RWPE2 (cell line): ENCODE results near the gene NSD1.

Experiments
- ATAC-seq: fragments of 200-7000 bp; cut with Tn5 transposase; 3 replicates; pipeline ENCODE4 v1.9.1; 2021; ENCODE audit warnings: low read depth
- DNase-seq: peaks from one replicate; pipeline ENCODE4 v3.0.0-alpha.2; 2020; ENCODE audit warnings: low spot score
- H3K27ac ChIP-seq: fragments of 450-650 bp; 2 replicates; pipeline ENCODE4 v1.5.1; 2017; ENCODE audit warnings: mild to moderate bottlenecking; ENCODE audit not compliant: poor library complexity, severe bottlenecking
- H3K27me3 ChIP-seq: fragments of 250-450 bp; sonication (Bioruptor Pico); 2 replicates; pipeline ENCODE4 v1.5.1; 2021; ENCODE audit warnings: mild to moderate bottlenecking, moderate library complexity; ENCODE audit not compliant: insufficient read depth, poor library complexity, severe bottlenecking
- H3K36me3 ChIP-seq: fragments of 250-450 bp; sonication (Bioruptor Pico); 2 replicates; pipeline ENCODE4 v1.5.1; 2020; ENCODE audit warnings: low read depth, mild to moderate bottlenecking, moderate library complexity
- H3K4me1 ChIP-seq: fragments of 250-450 bp; sonication (Bioruptor Pico); 2 replicates; pipeline ENCODE4 v1.5.1; 2021; ENCODE audit warnings: mild to moderate bottlenecking, moderate library complexity; ENCODE audit not compliant: insufficient read depth, poor library complexity, severe bottlenecking
- H3K4me3 ChIP-seq: fragments of 250-450 bp; sonication (Bioruptor Pico); 2 replicates; pipeline ENCODE4 v1.5.1; 2021; ENCODE audit warnings: mild to moderate bottlenecking, moderate library complexity; ENCODE audit not compliant: severe bottlenecking
- H3K9me3 ChIP-seq: fragments of 250-450 bp; sonication (Bioruptor Pico); 2 replicates; pipeline ENCODE4 v1.5.1; 2021; ENCODE audit warnings: mild to moderate bottlenecking, moderate library complexity; ENCODE audit not compliant: severe bottlenecking
- CTCF ChIP-seq: fragments of 450-650 bp; IDR thresholded peaks from one replicate; pipeline ENCODE4 v1.5.1; 2017; ENCODE audit warnings: mild to moderate bottlenecking, moderate library complexity; ENCODE audit not compliant: poor library complexity, severe bottlenecking

The NSD1 gene

GRCh38 chr5:177226860-177227259 is 93.3 kb downstream of the NSD1 start:
- H3K27me3 ChIP-seq, result no peaks in the 10 kb centered on the region
- DNase-seq (no peak), ATAC-seq (no peak)
- H3K4me1 ChIP-seq, result no peaks in the 10 kb centered on the region
- peaks cover 53% of the 10 kb centered on the region for H3K36me3 ChIP-seq
- no peak for TF ChIP-seq CTCF
- H3K4me3 ChIP-seq, result no peak overlapping the region
- no peaks in the 10 kb centered on the region for H3K9me3 ChIP-seq
- H3K27ac ChIP-seq, result no peak overlapping the region

- no peaks in the 10 kb centered on the region for H3K27me3 ChIP-seq
- H3K4me3 ChIP-seq, result no peak overlapping the region
- H3K4me1 ChIP-seq, result no peaks in the 10 kb centered on the region
- ATAC-seq, result no peak
- TF ChIP-seq CTCF, result no peak
- DNase-seq, result no peak
- no peak overlapping the region for H3K27ac ChIP-seq
- H3K9me3 ChIP-seq, result no peaks in the 10 kb centered on the region
- peaks cover 51% of the 10 kb centered on the region for H3K36me3 ChIP-seq
Observed at GRCh38 chr5:177228751-177229150, 95.2 kb downstream of the NSD1 start.

- Histone ChIP-seq H3K36me3 (peaks cover 50% of the 10 kb centered on the region), H3K27ac (no peak overlapping the region), H3K4me3 (no peak overlapping the region), H3K27me3 (no peaks in the 10 kb centered on the region), H3K9me3 (no peaks in the 10 kb centered on the region), H3K4me1 (no peaks in the 10 kb centered on the region)
- DNase-seq, result no peak
- no peak for ATAC-seq
- no peak for TF ChIP-seq CTCF
Observed at GRCh38 chr5:177230660-177231059, 97.1 kb downstream of the NSD1 start.

- no peaks in the 10 kb centered on the region for H3K27me3 ChIP-seq
- H3K4me1 ChIP-seq, result no peaks in the 10 kb centered on the region
- peaks cover 55% of the 10 kb centered on the region for H3K36me3 ChIP-seq
- no peak for TF ChIP-seq CTCF
- H3K9me3 ChIP-seq, result no peaks in the 10 kb centered on the region
- no peak overlapping the region for H3K27ac ChIP-seq
- no peak for DNase-seq
- no peak for ATAC-seq
- H3K4me3 ChIP-seq, result no peak overlapping the region
Observed at GRCh38 chr5:177231479-177232250, 98.1 kb downstream of the NSD1 start.

- no peak for TF ChIP-seq CTCF
- no peak overlapping the region for H3K4me3 ChIP-seq
- no peak overlapping the region for H3K27ac ChIP-seq
- H3K4me1 ChIP-seq, result no peaks in the 10 kb centered on the region
- DNase-seq (no peak), ATAC-seq (no peak)
- H3K9me3 ChIP-seq, result no peaks in the 10 kb centered on the region
- peaks cover 55% of the 10 kb centered on the region for H3K36me3 ChIP-seq
- H3K27me3 ChIP-seq, result no peaks in the 10 kb centered on the region
Observed at GRCh38 chr5:177232358-177232757, 98.8 kb downstream of the NSD1 start.
